Measurements from ENCODE around the gene ARHGEF19.
"Not testable (repeated sequence)": the region's sequence is repeated elsewhere in the genome, so short reads cannot be mapped to it uniquely, and the experiment has no call there.

ARHGEF19 gene

GRCh38 chr1:16243936-16244649 lies 31.6 kb upstream of the ARHGEF19 start:
- DNase-seq: peak; percentile 77

GRCh38 chr1:16243215-16243610 lies 30.8 kb upstream of the ARHGEF19 start:
- DNase-seq: no peak

GRCh38 chr1:16242556-16243214 lies 30.2 kb upstream of the ARHGEF19 start:
- no peak for DNase-seq

GRCh38 chr1:16241221-16241708 lies 28.8 kb upstream of the ARHGEF19 start:
- DNase-seq: no peak

GRCh38 chr1:16239972-16240491 lies 27.6 kb upstream of the ARHGEF19 start:
- no peak for DNase-seq

- DNase-seq: no peak
These were observed 24.9 kb upstream of the ARHGEF19 start for GRCh38 chr1:16237343-16237830.

- DNase-seq: peak; percentile 96
These were observed 24.3 kb upstream of the ARHGEF19 start, which contains the start of gene CPLANE2 for GRCh38 chr1:16236511-16237342. Gene CPLANE2, minus strand, starts transcription at chr1:16237183. Its CDS starts 441 bp downstream, at chr1:16236742.

GRCh38 chr1:16235944-16236510 lies 23.6 kb upstream of the ARHGEF19 start:
- peak; percentile 56 for DNase-seq

GRCh38 chr1:16235347-16235746 lies 22.9 kb upstream of the ARHGEF19 start:
- DNase-seq: no peak

- no peak for DNase-seq
These were observed 21.0 kb upstream of the ARHGEF19 start for GRCh38 chr1:16233431-16233830.

GRCh38 chr1:16232316-16232710 lies 19.9 kb upstream of the ARHGEF19 start:
- no peak for DNase-seq

- no peak for DNase-seq
These were observed 19.2 kb upstream of the ARHGEF19 start for GRCh38 chr1:16231331-16232315.

GRCh38 chr1:16230744-16231143 lies 18.3 kb upstream of the ARHGEF19 start:
- DNase-seq: no peak

GRCh38 chr1:16229976-16230740 lies 17.7 kb upstream of the ARHGEF19 start:
- DNase-seq: no peak

GRCh38 chr1:16226490-16227179 lies 14.2 kb upstream of the ARHGEF19 start:
- no peak for DNase-seq

GRCh38 chr1:16226129-16226489 lies 13.7 kb upstream of the ARHGEF19 start:
- no peak for DNase-seq

- DNase-seq: no peak
These were observed 12.0 kb upstream of the ARHGEF19 start for GRCh38 chr1:16224472-16224871.

- DNase-seq: not testable (repeated sequence)
These were observed 10.3 kb upstream of the ARHGEF19 start for GRCh38 chr1:16222716-16223115.

- no peak for DNase-seq
These were observed 9.0 kb upstream of the ARHGEF19 start for GRCh38 chr1:16221499-16221898.

GRCh38 chr1:16219968-16220500 lies 7.6 kb upstream of the ARHGEF19 start:
- DNase-seq: no peak
